Neuronal stem cell (in vitro differentiated cells): ENCODE measurements around the gene PPIB.
"Not testable (repeated sequence)": the region's sequence is repeated elsewhere in the genome, so short reads cannot be mapped to it uniquely, and the experiment has no call there.

Experiments
- DNase-seq: peaks from one replicate; pipeline ENCODE4 v3.0.0-alpha.2; 2013; ENCODE audit warnings: low spot score
- H2AFZ ChIP-seq: one replicate; pipeline ENCODE4 v1.6.1; 2013; ENCODE audit warnings: mild to moderate bottlenecking, low read length, inconsistent platforms
- H2AK5ac ChIP-seq: 2 replicates; pipeline ENCODE4 v1.6.1; 2013; ENCODE audit warnings: low read depth, mild to moderate bottlenecking, inconsistent platforms, low read length, moderate library complexity, mixed read lengths
- H2BK120ac ChIP-seq: 2 replicates; pipeline ENCODE4 v1.6.1; 2013; ENCODE audit warnings: low read depth, mild to moderate bottlenecking, inconsistent platforms, low read length, moderate library complexity, mixed read lengths
- H2BK12ac ChIP-seq: one replicate; pipeline ENCODE4 v1.6.1; 2013; ENCODE audit warnings: low read length, inconsistent platforms
- H2BK15ac ChIP-seq: 2 replicates; pipeline ENCODE4 v1.6.1; 2013; ENCODE audit warnings: mild to moderate bottlenecking, low read length, inconsistent platforms, mixed read lengths
- H2BK5ac ChIP-seq: one replicate; pipeline ENCODE4 v1.6.1; 2013; ENCODE audit warnings: inconsistent platforms, mild to moderate bottlenecking, low read length, moderate library complexity
- H3K14ac ChIP-seq: one replicate; pipeline ENCODE4 v1.6.1; 2013; ENCODE audit warnings: low read length, inconsistent platforms
- H3K18ac ChIP-seq: 2 replicates; pipeline ENCODE4 v1.6.1; 2013; ENCODE audit warnings: low read length, inconsistent platforms
- H3K23ac ChIP-seq: 2 replicates; pipeline ENCODE4 v1.6.1; 2013; ENCODE audit warnings: low read depth, mild to moderate bottlenecking, mixed read lengths, low read length, inconsistent platforms; ENCODE audit not compliant: poor library complexity
- H3K27ac ChIP-seq: replicated peaks from 3 replicates; pipeline ENCODE4 v1.5.1; 2013; ENCODE audit warnings: low read length, inconsistent platforms
- H3K27me3 ChIP-seq, 3 experiments: 2 replicates each; pipeline ENCODE4 v1.6.1; 2013; ENCODE audit warnings: low read length in 3 of 3, mild to moderate bottlenecking in 2 of 3, inconsistent platforms in 1 of 3, low read depth in 1 of 3, mixed read lengths in 1 of 3, moderate library complexity in 1 of 3; ENCODE audit not compliant: control insufficient read depth in 3 of 3, insufficient read depth in 3 of 3
- H3K36me3 ChIP-seq, 2 donors: replicated peaks in 1 of 2; 2 replicates each; pipeline ENCODE4 v1.6.1; 2013; ENCODE audit warnings: low read length in 2 of 2; ENCODE audit not compliant: control insufficient read depth in 2 of 2, insufficient read depth in 2 of 2
- H3K4ac ChIP-seq: 2 replicates; pipeline ENCODE4 v1.6.1; 2013; ENCODE audit warnings: inconsistent platforms, mild to moderate bottlenecking, low read length, moderate library complexity
- H3K4me1 ChIP-seq, 2 donors: 1 replicate in 1 of 2; 2 replicates in 1 of 2; pipeline ENCODE4 v1.6.1; 2013; ENCODE audit warnings: low read length in 2 of 2, low read depth in 1 of 2; ENCODE audit not compliant: control insufficient read depth in 2 of 2, insufficient read depth in 1 of 2
- H3K4me2 ChIP-seq: one replicate; pipeline ENCODE4 v1.6.1; 2013; ENCODE audit warnings: mild to moderate bottlenecking, low read length, inconsistent platforms; ENCODE audit not compliant: insufficient read depth, poor library complexity, severe bottlenecking
- H3K4me3 ChIP-seq, 2 donors: 2 replicates each; pipeline ENCODE4 v1.5.1; 2013; ENCODE audit warnings: low read length in 2 of 2, mild to moderate bottlenecking in 2 of 2, inconsistent platforms in 1 of 2, moderate library complexity in 1 of 2
- H3K79me1 ChIP-seq: one replicate; pipeline ENCODE4 v1.6.1; 2013; ENCODE audit warnings: low read depth, mild to moderate bottlenecking, inconsistent platforms, low read length, moderate library complexity
- H3K9ac ChIP-seq: one replicate; pipeline ENCODE4 v1.6.1; 2013; ENCODE audit warnings: mild to moderate bottlenecking, low read depth, low read length, inconsistent platforms; ENCODE audit not compliant: poor library complexity
- H3K9me3 ChIP-seq, 2 donors: replicated peaks in 1 of 2; 2 replicates each; pipeline versions ENCODE3 to v1.6.1; 2013; ENCODE audit warnings: low read length in 2 of 2, mild to moderate bottlenecking in 2 of 2, inconsistent platforms in 1 of 2, low read depth in 1 of 2, mixed read lengths in 1 of 2, moderate library complexity in 1 of 2; ENCODE audit not compliant: control insufficient read depth in 2 of 2, insufficient read depth in 1 of 2
- H4K8ac ChIP-seq: one replicate; pipeline ENCODE4 v1.6.1; 2013; ENCODE audit warnings: low read depth, mild to moderate bottlenecking, inconsistent platforms, low read length, moderate library complexity
- H4K91ac ChIP-seq: one replicate; pipeline ENCODE4 v1.6.1; 2013; ENCODE audit warnings: low read length, low read depth, mild to moderate bottlenecking, inconsistent platforms; ENCODE audit not compliant: poor library complexity
- WGBS, 2 donors: extraction: QIAGEN DNeasy Blood & Tissue Kit; methylation state at CpG; one replicate each; pipeline ENCODE4 v1.1.7; 2013; ENCODE audit warnings: missing lambda C conversion rate in 2 of 2, mixed read lengths in 1 of 2; ENCODE audit not compliant: insufficient read length in 2 of 2, insufficient replicate concordance in 1 of 2; ENCODE audit errors: extremely low coverage in 2 of 2; 5-methylcytosine and 5-hydroxymethylcytosine counted together

The PPIB gene

GRCh38 chr15:64122936-64123351, 39.9 kb downstream of the PPIB start:
- no peak overlapping the region for H3K9ac ChIP-seq
- H4K8ac ChIP-seq: no peak overlapping the region
- H2BK120ac ChIP-seq: no peak overlapping the region
- H3K4me2 ChIP-seq: no peak overlapping the region
- no peak overlapping the region for H2BK5ac ChIP-seq
- H3K4ac ChIP-seq: no peak overlapping the region
- no peak for DNase-seq
- H3K23ac ChIP-seq: no peak overlapping the region
- H2BK12ac ChIP-seq: no peak overlapping the region
- no peak overlapping the region for H3K18ac ChIP-seq
- H3K36me3 ChIP-seq: peaks cover 33 to 95% of the 10 kb centered on the region in 2 donors
- H3K27ac ChIP-seq: no peak overlapping the region
- H2AFZ ChIP-seq: no peak overlapping the region
- H3K79me1 ChIP-seq: no peaks in the 10 kb centered on the region
- no peak overlapping the region for H2AK5ac ChIP-seq
- H4K91ac ChIP-seq: no peak overlapping the region
- H3K4me3 ChIP-seq: no peak overlapping the region
- no peak overlapping the region for H2BK15ac ChIP-seq
- H3K4me1 ChIP-seq: no peaks in the 10 kb centered on the region
- no peaks in the 10 kb centered on the region for H3K27me3 ChIP-seq
- no peak overlapping the region for H3K14ac ChIP-seq
- H3K9me3 ChIP-seq: no peaks in the 10 kb centered on the region
- WGBS, 2 donors: no CpG with 5 or more reads among the region's 3 CpGs

GRCh38 chr15:64122444-64122843, 40.4 kb downstream of the PPIB start:
- no peak overlapping the region for H3K4ac ChIP-seq
- H3K9ac ChIP-seq: no peak overlapping the region
- H2BK12ac ChIP-seq: no peak overlapping the region
- H3K4me1 ChIP-seq: no peaks in the 10 kb centered on the region
- no peak overlapping the region for H3K14ac ChIP-seq
- H2BK120ac ChIP-seq: no peak overlapping the region
- no peaks in the 10 kb centered on the region for H3K9me3 ChIP-seq
- no peak for DNase-seq
- H3K23ac ChIP-seq: no peak overlapping the region
- H4K8ac ChIP-seq: no peak overlapping the region
- H4K91ac ChIP-seq: no peak overlapping the region
- H3K4me3 ChIP-seq: peak overlapping the region in 1 of 2 donors; percentile 60
- no peak overlapping the region for H3K4me2 ChIP-seq
- no peak overlapping the region for H3K18ac ChIP-seq
- H3K27me3 ChIP-seq: no peaks in the 10 kb centered on the region
- no peak overlapping the region for H3K27ac ChIP-seq
- no peak overlapping the region for H2BK15ac ChIP-seq
- H2AFZ ChIP-seq: no peak overlapping the region
- no CpG with 5 or more reads among the region's 1 CpG for WGBS, 2 donors
- no peaks in the 10 kb centered on the region for H3K79me1 ChIP-seq
- H2AK5ac ChIP-seq: no peak overlapping the region
- peaks cover 29 to 95% of the 10 kb centered on the region in 2 donors for H3K36me3 ChIP-seq
- no peak overlapping the region for H2BK5ac ChIP-seq

GRCh38 chr15:64121614-64122013, 41.2 kb downstream of the PPIB start:
- H2AK5ac ChIP-seq: no peak overlapping the region

GRCh38 chr15:64120322-64120721, 42.5 kb downstream of the PPIB start:
- DNase-seq: not testable (repeated sequence)

More at GRCh38 chr15:64121614-64122013, 41.2 kb downstream of the PPIB start:
- H3K4me3 ChIP-seq: no peak overlapping the region
- no peaks in the 10 kb centered on the region for H3K27me3 ChIP-seq
- no peaks in the 10 kb centered on the region for H3K4me1 ChIP-seq
- DNase-seq: no peak
- H3K9me3 ChIP-seq: no peaks in the 10 kb centered on the region
- H3K14ac ChIP-seq: no peak overlapping the region
- no peak overlapping the region for H2BK15ac ChIP-seq
- no peak overlapping the region for H2AFZ ChIP-seq
- H3K4ac ChIP-seq: no peak overlapping the region
- H3K4me2 ChIP-seq: no peak overlapping the region
- peaks cover 21 to 95% of the 10 kb centered on the region in 2 donors for H3K36me3 ChIP-seq
- no peak overlapping the region for H2BK12ac ChIP-seq
- no peak overlapping the region for H4K8ac ChIP-seq
- no peak overlapping the region for H2BK5ac ChIP-seq
- no peak overlapping the region for H3K23ac ChIP-seq
- WGBS, 2 donors: no CpG with 5 or more reads among the region's 4 CpGs
- no peak overlapping the region for H2BK120ac ChIP-seq
- no peak overlapping the region for H3K9ac ChIP-seq
- no peak overlapping the region for H3K27ac ChIP-seq
- no peaks in the 10 kb centered on the region for H3K79me1 ChIP-seq
- no peak overlapping the region for H3K18ac ChIP-seq
- H4K91ac ChIP-seq: no peak overlapping the region

More at GRCh38 chr15:64120322-64120721, 42.5 kb downstream of the PPIB start:
- not testable (repeated sequence) for H4K91ac ChIP-seq, H3K23ac ChIP-seq, H3K27me3 ChIP-seq, H3K4me1 ChIP-seq, H3K9ac ChIP-seq, H3K79me1 ChIP-seq, H3K9me3 ChIP-seq, H3K27ac ChIP-seq, H3K14ac ChIP-seq, H2AK5ac ChIP-seq, H3K4ac ChIP-seq, H3K4me3 ChIP-seq, H4K8ac ChIP-seq, H2BK5ac ChIP-seq, H2BK15ac ChIP-seq, H2AFZ ChIP-seq, H2BK120ac ChIP-seq, H2BK12ac ChIP-seq, H3K4me2 ChIP-seq, H3K18ac ChIP-seq
- WGBS, 2 donors: no CpG with 5 or more reads among the region's 2 CpGs
- H3K36me3 ChIP-seq: peaks cover 23 to 96% of the 10 kb centered on the region in 2 donors
